HEK293T (cell line): ENCODE results near the gene XYLT2.
"Not testable (repeated sequence)": the region's sequence is repeated elsewhere in the genome, so short reads cannot be mapped to it uniquely, and the experiment has no call there.

Experiments
- FOXA1 ChIP-seq: fragments of 450-650 bp; IDR thresholded peaks from 2 replicates; pipeline ENCODE4 v1.6.1; 2016; ENCODE audit warnings: mild to moderate bottlenecking
- SP1 ChIP-seq: fragments of 450-650 bp; IDR thresholded peaks from 2 replicates; pipeline ENCODE4 v1.6.1; 2017

GRCh38 chr17:50398672-50399071 lies 52.7 kb downstream of the XYLT2 start:
- TF ChIP-seq FOXA1, SP1: not testable (repeated sequence)
